HG03439 (cell line): Measurements from ENCODE around the gene DEGS2.

Experiments
- ATAC-seq: cut with Tn5 transposase; IDR thresholded peaks from one replicate; pipeline ENCODE4 v1.9.1; 2021; ENCODE audit warnings: mild to moderate bottlenecking, moderate library complexity; ENCODE audit not compliant: unreplicated experiment

The DEGS2 gene

DNA sequence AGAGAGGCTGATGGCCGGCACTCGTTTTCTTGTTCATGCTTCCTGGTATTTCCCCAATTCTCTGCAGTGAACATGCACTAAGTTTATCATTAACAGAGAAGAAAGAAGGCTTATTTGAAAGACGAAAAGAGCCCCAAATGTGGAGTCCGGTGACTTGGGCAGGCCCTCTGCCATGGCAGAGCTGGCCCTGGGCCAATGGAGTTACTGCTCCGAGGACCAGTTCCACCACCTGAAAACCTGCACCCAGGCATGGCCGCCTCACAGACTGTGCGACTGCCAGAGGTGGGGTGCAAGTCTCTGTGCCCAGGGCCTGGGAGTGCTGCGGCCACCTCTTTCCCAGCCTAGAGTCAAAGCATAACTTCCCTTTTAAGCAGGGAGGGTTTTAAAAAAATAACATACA lies 24.9 kb downstream of the DEGS2 start:
- no peak for ATAC-seq

DNA sequence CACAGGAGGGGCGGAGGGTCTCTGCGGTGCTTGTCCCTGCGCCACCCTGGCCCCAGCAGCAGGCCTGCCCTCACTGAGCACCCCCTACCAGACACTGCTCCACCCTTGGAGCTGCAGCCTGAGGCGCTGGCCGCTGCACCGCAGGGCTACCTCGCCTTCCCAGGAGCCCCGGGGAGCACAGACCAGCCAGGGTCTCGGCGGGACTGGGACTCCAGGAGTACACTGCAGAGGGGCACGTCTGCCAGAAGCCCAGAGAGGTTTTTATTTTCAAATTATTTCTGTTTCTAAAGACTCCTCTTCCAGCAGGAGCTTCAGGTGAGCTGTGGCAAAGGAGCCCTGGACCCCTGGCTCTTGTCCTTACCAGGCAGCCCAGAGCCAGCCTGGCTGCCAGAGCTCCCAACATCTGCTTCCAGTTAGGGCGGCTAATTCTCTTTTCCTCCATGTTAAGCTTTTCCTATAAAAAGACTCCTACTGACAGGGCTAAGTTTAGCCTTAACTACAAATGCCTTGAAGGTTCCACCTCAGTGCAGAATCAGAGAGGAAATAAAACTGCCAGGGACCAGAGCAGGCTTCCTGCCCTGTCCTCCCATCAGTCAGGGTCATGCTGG lies 26.4 kb downstream of the DEGS2 start:
- ATAC-seq: no peak

DNA sequence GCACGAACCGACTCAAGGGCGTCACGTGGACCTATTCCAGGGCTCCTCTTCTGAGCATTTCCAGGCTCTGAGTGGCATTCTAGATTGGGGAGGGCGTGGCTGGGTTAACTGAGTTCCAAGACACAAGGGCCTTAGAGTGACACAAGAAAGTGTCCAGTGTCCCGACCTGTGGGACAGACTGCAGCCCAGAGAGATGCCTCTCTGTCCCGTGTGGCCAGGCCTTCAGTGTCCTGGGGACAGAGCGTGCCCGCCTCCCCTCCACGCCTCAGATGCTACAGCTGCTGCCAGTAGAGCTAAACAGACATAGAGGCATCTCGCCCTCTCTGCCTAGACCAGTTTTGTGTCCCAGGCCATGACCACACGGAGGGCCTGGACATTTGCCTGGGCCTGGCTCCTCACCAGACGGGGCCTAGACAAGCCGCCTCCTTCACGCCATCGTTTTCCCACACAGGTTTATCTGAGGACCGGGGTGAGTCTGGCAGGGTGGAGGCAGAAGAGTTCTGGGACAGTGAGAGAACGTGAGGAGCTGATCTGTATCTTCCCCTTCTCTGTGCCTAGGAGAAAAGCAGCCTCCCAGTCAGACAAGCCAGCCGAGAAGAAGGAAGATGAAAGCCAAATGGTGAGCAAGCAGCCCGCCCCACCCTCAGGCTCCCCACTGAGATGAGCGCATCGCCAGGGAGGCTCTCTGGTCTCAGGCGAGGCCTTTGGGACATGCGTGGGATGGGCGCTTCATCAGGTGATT lies 27.1 kb downstream of the DEGS2 start:
- no peak for ATAC-seq

DNA sequence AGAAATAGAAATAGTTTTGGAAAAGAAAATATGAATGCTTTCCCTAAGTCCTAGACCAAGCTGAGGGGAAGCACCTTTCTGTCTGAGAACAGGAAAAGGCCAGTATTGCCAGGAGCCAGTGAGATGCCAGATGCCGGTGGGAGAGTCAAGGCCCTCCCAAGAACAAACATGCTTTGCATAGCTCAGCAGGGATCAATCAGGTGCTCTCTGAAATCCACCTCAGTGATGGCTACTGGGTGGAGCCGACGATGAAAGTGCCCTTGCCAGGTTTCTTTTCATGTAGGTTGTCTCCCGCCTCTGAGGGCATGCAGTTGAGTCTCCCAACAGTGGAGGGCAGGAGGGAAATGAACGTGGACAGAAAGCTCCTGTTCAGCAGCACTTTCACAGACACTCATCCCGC lies 28.3 kb downstream of the DEGS2 start:
- ATAC-seq: no peak

DNA sequence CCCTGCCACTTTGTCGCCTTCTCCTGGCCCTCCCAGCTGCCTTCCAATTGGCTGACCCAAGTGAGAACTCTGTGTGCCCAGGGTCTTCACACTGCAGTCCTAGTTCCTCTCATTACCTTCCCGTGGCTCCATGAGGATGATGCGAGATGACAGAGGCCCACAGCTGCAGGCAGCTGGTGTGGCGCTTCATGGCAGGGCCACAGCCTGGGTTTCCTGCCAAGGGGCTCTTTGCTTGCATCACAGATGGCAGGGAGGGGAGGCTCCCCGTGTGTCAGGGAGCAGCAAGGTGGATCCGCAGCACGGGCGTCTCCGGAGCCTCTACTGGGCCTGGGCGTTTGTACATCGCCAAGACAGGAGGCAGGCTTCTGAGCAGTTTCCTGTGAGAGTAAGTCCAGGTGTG lies 28.9 kb downstream of the DEGS2 start:
- ATAC-seq: no peak

DNA sequence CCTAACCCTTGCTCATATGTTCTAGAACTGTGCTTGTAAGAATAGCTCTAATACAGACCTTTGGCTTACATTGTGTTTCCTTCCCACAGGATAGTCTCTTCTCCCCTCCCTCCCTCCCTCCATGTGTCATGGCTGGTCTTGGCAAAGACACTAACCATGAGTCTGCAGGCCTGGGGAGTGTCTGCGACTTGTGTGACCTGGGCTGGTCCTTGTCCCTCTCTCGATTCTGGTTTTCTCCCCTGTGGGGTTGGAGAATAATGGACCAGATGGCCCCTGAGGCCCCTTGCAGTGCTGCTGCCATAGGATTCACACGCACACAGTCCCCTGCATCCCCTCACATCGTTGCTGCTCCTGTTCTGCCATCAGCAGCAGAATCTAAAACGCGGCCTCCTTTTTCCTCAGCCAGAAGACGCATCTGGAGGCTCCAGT lies 30.3 kb downstream of the DEGS2 start:
- ATAC-seq: no peak

DNA sequence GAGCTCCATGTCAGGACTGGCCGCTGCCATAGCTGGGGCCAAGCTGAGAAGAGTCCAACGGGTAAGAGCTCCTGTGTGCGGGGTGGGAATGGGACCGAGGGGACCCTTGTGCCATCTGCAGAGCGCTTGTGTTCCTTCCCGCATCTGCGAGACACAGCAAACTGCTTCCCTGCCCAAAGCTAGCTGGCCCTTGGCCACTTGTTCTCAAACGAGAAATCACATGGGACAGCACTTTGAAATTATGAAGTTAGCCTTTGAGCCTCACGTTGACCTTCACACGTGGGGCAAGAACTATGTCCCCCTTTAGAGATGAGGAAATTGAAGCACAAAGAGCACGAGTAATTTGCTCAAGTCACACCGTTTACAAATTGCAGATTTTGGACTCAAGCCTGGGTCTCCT lies 30.8 kb downstream of the DEGS2 start:
- ATAC-seq: no peak

DNA sequence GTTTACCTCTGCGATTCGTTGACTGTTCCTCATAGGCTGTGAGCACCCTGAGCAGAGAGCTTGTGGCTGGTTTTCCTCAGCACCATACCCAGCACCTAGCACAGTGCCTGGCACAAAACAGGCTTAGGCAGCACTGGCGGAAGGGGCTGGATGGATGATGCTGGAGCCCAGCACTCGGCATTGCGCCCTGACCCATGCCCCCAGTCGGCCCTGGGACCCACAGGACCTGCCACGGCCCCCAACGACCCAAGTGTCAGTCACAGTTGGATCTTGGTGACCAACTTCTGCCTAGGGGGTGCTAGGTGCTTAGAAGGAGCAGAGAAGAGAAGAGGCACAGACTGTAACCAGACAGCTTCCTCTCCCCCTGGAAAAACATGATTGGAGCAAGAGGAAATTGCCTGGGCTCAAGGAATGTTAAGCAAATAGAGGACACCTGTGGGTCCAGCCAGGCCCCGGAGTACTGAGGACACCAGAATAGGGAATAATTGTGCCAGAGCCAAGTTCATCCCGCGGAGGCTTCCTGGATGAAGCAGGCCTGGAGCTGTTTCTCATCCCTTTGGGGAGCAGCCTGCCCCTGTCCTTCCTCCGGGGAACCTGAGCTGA lies 31.5 kb downstream of the DEGS2 start:
- ATAC-seq: no peak

DNA sequence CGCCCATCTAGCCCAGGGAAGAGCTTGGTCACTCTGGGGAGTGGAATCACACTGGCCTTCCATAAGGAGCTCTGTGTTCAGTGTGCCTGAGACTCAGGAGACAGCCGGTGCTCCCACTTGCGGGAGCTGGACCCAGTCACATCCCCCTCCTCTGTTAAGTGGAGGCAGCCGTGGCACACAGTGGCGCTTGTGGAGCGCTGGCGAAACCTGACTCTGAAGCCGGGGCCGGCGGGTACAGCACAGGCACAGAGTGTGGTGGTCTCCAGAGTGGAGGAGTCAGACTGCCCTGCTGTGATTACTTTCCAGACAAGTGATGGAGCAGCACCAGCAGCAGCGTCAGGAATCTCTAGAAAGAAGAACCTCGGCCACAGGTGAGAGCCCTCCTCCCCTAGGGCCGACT lies 33.0 kb downstream of the DEGS2 start:
- ATAC-seq: no peak

DNA sequence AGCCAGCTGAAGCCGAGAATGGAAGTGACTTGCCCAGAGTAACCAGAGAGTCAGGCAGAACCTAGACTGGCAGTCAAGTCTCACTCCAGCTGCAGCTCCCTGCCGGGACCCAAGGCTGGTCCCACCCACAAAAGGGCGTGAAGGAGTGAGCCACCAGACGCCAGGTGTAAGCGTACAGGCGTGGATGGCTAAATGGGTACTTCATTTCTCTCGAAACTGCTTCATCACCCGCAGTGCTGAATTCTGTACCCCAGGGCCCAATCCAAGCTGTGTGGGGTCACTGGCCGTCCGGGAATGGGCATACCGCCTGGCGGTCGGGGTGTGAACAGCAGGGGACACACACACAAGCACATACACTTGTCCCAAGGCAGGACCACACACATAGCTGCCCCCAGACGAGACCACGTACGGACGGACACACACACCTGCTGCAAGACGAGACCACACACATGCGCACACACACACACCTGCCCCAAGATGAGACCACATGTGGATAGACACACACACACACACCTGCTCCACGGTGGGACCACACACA lies 34.8 kb downstream of the DEGS2 start:
- no peak for ATAC-seq

DNA sequence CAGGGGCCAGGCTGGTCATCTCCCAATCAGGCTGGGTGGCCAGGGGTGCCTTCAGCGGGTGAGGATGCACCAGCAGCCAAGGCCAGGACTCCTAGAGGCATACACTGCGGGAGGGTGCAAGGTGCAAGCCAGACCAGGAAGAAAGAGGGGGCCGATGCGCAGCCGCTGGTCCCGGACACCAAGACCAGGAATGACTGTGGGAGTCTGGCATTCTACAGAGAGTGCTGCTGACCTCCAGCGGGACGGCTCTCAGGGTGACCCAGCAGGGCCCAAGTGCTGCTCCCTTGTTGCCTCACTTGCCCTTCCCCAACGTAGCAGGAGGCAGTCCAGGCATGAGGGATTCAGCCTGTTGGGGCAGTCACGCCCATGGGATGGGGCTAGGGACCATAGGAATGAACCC lies 35.8 kb downstream of the DEGS2 start:
- ATAC-seq: no peak

DNA sequence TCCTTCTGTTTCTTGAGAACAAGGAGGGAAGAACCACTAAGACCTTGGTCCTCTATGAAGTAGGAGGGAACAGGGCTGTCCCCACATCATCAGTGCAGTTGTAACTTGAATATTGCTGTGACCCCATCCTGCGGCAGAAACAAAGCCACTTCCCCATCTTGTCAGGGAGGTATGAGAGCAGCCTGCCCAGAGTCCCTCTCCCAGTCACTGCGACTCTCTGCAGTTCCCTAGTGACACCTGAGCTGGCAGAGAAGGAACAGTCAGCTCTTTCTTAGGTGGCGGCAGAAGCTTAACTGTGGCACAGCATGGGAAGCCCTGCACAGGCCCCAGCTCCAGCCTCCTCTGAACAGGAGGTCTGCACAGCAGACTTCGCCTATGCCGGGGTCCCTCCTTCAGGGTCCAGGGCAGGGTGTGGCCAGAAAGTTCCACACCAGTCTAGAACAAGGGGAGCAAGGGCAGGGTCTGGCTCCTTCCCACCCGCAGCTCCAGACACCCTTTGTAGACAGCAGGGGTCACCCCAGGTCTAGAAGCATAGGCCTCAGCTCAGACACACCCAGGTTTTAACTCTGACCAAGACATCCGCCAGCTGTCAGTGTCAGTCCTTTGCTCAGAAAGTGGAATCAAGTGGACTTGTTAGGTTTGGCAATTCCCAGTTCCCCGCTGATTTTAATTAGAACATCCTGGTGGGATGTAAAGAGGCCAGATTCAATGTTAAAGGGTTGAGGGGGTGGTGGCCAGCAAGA lies 36.8 kb downstream of the DEGS2 start:
- ATAC-seq: no peak

DNA sequence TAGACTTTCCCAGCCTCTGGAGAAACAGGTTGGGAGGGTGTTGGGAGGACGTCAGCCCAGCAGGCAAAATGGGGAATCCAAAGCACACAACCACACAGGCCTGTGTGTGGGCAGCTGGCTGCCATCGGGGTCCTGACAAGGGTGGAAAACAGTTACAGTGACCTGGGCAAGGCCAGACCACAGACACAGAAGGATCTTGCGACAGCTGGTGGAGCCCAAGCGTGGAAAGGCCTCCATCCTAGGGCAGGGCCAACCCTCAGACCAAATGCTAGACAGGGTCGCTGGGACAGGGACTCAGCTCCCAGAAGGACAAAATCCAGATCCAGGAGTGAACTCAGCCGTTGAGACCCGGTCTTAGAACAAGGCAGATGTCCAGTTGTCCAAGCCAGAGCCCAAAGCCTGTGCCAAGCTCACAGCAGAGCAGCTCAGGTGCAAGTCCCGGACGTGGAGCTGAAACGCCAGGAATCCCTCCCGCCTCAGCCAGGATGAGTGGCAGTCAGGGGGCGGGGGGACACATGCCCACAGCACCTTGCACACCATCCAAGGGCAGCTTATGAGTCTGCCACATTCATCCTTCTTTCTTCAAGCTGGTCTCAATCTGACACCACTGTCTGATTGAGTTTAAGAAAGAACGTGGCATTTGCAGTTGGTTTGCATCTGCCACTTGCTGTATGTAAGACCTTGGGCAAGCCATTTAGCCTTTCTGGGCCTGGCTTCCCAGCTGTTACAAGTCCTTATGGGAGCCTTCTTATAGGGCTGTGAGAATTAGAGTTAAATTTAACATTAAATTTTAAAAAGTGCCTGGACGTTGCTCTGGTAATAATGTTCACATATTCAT lies 37.6 kb downstream of the DEGS2 start:
- ATAC-seq: no peak

DNA sequence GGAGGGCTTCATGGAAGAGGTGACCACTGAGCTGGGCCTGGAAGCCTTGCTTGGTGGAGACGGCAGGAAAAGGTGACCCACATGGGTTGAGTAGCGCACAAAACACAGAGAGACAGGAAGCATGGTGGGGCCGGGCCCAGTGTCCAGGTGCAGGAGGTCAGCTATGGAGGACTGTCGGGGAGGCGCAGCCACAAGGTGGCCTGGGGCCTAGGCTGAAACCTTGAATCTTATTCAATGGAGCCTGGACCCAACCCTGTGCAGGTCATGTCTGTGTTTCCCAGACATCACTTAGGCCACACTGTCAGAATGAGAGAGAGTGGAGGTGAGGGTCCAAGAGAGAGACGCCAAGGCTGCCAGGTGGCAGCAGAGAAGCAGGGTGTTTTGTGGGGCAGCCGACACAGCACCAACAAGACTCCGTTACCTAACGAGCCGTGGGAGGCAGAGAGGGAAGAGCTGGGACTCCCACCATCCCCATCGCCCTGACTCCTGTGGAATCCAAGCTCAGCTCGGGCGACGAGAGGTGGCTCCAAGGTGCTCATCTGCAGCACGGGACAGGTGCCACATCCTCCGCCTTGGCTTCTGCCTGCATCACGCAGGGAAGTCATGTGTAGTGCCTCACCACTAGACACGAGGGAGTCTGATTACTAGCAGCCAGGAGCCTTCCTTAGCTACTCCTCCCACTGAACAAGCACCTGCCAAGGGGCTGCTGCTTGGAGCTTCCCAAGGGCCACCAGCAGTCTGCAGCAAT lies 38.7 kb downstream of the DEGS2 start:
- no peak for ATAC-seq

DNA sequence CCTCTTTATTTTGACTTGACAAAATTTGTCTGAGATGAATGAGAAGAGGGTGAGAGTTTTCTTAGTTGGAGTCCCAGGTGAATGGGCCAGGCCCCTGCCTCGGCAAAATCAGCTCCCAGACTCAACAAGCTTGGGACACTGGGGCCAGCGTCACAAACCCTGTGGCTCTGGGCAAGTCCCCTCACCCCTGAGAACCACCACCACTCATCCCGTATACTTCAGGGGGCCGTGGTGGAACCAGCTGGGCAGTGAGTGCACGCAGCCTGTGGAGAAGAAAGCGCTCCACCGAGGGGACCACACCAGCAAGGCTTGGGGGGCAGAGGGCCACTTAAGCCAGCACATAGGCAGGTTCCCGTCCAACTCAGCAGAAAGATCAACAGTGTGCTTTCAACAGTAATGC lies 40.2 kb downstream of the DEGS2 start:
- ATAC-seq: no peak

DNA sequence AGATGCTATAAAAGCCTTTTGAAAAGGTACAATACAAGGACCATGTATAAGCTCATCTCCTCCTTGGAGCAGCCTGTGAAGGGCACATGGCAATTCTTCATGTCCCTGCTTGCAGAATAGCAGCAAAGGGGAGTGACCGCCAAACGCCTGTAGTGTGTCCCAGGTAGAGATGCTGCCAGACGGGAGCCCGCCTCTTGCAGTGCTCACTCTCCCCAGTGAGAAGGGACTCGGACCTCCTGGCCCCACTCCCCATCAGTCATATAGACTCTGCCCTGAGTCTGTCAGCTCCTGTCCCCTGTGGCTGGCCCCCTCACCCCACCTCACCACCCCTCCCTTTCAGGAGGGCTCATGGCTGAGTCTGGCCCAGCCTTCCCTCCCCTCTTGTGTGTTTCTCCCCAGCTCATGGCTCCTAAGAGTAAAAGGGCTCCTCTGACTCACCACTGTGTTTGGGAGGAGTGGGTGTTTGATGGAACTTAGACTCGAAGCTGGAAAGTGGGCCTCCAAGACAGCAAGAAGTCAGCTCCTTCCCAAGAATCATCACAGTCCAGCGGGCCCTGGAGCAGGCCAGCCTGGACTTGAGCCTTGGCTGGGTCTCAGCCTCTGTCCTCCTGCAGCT lies 40.9 kb downstream of the DEGS2 start:
- ATAC-seq: no peak

DNA sequence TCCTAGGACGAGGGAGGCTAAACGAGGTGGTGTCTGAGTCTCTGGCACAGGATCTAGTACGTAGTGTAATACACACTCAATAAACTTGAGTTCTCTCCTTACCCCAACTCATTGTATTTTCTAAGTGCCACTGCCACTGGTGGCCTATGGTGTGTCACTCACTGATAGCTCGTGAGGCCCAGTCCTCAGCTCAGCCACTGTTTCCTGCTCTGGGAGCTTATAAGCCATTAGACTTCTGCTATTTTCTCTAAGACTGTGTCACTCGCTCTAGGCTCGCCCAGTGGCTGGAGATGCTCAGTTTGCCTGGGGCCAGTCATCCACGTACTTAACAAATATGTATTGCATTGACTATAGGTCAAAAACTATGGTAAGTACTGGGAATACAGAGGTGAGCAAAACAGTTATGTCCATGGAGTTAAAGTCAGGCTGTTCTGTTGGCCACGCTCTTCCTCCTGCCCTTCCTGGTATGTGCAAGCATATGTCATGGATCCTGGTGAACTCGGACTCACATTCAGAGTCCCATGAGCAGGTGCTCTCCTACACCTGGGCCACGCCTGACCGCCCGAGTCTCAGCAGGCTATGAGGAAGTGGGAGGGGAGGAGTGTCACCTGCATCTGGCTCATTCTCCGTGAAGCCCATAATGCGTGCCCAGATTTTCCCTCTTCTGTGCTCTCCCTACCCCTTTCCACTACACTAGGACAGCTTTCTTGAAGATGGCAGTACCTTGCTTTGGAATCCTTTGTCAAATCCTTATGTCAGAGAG lies 41.6 kb downstream of the DEGS2 start:
- ATAC-seq: no peak

DNA sequence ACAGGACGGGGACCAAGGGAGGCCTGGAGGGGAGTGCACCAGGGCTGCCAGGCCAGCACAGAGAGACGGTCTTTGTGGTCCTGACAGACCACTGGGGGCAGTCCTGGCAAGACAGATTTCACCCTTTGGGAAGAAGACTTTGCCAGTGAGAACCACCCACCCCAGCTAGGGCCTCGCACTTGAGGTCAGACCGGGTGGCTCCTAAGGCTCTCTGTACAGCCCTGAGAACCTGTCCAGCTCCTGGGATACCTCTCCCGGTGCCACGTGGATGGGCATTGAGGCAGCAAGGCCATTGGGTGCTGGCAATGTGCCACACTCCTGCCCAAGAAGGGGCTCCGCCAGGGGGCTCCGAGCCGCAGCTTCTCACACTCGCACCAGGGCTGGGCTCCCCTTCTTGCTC lies 42.4 kb downstream of the DEGS2 start:
- no peak for ATAC-seq

DNA sequence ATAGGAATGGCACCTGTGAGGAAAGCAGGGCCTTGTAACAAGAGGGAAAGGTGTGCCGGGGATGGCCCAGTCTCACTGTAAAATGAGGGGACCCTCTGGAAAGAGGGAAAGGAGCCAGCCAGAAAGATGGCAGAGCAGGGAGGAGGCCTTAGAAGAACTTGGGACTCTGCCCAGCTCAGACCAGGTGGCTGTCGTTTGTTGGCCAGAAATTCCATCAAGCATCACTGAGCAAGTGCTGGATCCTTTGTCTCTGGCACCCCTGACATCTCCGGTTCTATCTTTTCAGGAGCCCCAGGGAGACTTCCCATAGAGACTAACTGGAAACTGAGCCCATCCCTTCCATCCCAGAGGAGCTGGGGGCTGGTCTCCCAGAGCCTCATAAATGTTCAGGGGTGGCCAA lies 43.3 kb downstream of the DEGS2 start:
- ATAC-seq: no peak
